GM18526 (cell line): Measurements from ENCODE around the gene CDH4.

Source experiments
- POLR2A ChIP-seq: IDR thresholded peaks from 3 replicates; pipeline ENCODE4 v1.6.1; 2011; ENCODE audit not compliant: insufficient read length; ENCODE audit errors: extremely low read depth

Gene CDH4

DNA sequence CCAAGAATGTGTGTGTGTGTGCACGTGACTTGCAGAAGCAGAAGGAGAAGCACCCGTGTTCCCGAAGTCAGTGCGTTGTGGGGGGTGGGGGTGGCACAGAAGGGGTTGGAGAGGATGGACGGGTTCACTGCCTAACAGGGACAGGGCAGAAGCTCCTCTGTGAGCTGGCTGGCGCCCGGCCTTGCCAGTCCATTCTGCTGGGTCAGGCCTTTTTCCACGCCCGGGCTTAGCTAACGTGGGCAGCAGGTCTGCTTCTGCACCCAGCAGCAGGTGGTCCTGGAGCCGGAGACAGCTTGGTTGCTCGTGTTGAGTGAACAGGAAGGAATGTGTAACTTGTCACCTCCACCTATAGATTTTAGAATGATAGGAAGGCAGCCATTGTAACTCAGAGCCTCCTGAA, 374.4 kb downstream of the CDH4 start:
- no peak for TF ChIP-seq POLR2A

DNA sequence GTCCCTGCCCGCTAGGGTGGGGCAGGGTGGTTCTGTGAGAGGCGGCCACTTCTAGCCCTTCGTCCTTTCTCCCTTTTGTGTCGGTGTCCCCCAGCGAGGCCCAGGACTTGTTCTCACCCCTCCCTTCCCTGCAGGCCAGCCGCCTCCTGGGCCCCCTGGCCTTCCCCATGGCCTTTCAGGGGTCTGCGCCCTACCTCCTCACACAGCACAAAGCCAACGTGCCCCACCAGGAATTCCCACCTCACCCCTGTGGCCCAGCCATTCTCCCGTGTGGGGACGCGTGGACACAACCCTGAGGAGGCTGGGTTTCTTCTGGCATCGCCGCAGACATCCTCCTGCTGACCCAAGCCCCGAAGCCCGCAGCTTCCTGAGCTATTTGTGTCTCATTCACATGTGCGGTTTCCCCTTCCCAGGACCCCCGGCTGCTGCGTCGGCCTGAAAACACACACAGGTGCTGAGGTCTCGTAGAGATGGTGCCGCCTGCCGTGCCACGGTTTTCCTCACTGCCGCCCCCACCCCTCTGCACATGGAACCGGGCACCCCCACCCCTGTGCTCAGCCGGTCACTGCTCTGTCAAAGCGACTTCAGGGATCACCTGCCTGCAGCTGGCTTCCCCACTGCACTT, 375.8 kb downstream of the CDH4 start:
- no peak for TF ChIP-seq POLR2A

DNA sequence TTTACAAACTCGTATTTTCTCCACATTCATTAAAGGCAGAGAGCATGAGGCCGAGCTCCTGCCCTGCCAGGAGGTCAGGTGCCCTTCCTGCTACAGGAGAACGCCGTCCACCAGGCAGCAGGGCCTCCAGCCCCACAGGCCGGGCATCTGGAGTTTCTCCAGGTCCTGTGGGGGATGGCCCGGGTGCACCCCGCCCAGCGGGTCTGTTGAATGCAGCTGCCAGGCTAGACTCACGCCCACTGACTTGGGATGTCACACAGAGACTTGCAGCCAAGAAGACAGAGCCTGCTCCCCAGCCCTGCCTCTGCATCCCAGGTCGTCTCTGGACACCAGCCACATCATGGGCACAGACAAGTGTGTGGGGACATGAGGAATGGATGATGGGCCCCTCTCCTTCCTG, 376.4 kb downstream of the CDH4 start:
- no peak for TF ChIP-seq POLR2A

DNA sequence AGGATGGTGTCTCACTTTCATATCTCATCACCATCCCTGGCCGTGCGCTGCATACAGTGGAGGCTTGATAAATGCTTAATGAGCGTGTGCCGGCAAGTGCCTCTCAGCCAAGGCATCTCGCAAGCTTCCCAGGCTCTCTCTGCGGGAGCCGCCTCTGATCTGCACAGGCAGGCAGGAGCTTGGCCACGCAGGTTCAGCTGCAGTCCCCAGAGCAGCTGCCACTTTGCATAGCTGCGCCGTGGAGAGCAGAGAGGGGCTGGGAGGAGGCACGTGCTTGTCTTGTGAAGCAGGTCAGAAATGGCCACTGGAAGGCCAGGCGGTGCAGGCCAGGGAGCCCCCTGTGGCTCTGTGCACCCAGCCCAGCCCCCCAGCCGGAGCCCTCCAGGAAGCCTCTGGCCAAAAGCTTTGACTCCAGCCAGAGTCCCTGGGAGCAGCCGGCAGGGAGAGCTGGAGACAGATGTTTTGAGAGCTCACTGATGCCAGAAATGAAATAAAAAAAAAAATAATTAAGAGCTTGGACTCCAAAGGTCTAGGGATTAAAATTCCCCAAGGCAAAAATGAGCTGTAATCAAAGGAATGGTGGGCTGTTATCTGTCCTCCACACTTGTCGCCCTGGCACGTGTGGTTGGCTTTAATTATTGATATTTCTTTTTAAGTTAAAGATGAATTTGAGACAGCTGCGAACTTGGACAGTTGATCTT, 377.0 kb downstream of the CDH4 start:
- TF ChIP-seq POLR2A, result no peak

DNA sequence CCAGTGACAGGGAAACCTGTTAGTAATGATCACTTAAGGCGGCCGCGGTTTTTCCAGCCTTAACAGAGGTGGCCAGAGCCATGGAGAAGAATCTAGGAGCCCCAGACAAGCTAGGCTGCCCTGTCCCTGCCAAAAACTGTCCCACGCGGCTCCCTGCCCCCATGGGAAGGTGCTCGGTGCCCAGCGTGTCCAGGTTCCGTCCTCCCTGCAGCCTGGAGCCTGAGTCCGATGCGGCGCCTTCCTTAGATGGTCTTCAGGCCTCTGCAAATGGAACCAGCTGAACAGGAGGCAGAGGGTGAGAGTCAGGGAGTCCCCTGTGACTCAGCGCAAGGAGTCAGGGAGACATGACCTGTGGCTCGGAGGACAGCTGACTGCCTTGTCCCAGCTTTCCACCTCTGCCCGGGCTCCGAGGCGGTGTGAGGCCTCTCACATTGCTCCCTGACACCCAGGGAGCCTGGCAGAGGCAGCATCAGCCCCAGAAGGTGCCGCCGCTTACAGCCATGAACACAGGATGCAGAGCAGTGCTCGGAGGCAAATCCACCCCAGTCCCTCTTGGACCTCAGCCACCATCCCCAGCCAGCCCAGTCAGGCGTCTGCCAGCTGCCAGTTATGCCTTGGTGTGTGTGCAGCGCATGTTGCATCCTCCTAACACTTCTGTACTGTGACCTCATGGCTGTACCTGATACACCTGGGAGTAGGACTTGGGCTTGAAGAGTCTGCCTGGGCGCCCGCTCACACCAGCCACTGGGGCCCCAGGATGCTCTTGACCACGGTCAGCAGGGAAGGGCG, 377.7 kb downstream of the CDH4 start:
- no peak for TF ChIP-seq POLR2A

DNA sequence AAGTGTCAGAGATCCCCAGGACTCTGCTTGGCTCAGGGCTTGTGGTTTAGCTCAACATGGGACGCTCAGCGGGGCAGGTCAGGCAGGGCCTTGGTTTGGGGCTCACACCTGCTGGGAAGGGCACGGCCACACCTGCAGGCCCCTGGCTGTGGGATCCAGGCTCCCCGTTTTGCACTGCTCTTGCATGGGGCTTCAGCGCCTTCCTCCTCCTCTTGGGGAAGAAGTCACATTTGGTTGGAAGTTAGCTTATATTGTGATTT, 378.3 kb downstream of the CDH4 start:
- TF ChIP-seq POLR2A, result no peak

DNA sequence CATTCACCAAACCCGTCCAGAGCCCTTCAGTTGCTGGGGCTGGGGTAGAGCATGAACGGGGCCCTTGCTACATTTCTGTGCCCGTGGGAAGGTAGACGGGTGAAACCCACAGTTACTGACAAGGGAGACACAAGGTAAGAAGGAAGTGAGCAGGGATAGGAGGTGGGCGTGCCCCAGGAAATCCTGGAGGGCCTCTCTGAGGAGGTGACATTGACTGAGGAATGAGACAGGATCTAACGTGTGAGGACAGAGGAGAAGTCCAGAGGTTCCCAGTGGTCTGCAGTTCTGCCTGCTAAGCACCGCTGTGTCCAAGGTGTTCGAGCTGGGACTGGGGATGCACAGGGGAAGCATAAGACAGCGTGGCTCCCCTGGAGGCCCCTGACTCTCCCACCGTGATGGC, 378.8 kb downstream of the CDH4 start:
- TF ChIP-seq POLR2A, result no peak

DNA sequence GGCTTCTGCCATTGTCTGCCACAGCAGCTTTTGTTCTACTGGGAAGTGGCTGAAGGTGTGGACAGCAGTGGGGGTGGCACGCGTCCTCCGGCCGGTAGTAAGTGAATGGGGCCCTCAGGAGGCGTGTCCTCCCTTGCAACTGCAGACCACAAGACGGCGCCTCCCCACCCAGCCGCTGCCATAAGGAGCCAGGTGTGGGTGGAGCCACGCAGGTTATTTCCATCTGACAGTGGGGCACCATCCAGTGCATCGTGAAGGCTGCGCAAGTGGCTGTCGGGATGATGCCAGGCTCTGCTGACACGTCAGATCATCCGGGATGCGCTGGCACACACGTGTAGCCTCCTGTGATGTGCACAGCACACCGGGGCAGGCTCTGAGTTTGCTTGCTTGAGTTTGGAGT, 379.7 kb downstream of the CDH4 start:
- TF ChIP-seq POLR2A, result no peak

DNA sequence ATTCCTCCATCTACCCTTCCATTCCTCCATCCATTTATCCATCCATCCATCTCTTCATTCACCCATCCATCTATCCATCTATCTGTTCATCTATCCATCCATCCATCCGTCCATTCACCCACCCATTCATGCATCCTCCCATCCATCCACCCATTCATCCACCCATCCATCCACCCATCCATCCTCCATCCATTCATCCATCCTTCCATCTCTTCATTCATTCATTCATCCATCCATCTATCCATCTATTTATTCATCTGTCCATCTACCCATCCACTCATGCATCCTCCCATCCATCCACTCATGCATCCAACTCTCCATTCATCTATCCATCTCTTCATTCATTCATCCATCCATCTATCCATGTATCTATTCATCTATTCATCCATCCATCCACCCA, 380.9 kb downstream of the CDH4 start:
- TF ChIP-seq POLR2A, result no peak

DNA sequence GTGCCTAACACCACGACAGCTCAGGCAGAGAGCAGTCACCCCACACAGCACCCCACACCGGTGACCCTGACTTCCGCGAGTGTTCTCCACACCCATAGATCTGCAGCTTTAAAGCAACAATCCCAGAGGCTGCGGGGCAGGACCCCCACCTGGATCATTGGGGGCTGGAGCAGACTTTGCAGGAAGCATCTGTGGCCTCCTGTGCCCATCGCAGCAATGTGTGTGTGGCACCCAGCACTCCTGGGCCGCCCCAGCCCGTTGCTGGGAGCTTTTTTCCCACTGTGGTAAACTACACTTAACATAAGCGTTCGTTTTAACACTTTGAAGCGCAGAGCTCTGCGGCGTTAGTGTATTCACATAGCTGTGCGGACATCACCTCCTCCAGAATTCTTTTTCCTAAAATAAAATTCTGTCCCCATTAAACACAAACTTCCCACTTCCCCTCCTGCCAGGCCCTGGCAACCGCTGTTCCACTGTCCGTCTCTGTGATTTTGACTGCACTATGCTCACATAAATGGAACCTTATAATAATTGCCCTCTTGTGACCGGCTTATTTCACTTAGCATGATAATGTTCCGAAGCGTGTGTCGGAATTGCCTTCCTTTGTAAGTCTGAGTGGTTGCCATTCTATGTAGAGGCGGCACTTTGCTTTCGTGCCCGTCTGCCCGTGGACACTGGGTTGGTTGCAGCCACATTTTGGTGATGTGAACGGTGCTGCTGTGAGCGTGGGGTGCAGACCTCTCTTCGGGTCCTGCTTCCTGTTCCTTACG, 382.5 kb downstream of the CDH4 start:
- TF ChIP-seq POLR2A, result no peak

DNA sequence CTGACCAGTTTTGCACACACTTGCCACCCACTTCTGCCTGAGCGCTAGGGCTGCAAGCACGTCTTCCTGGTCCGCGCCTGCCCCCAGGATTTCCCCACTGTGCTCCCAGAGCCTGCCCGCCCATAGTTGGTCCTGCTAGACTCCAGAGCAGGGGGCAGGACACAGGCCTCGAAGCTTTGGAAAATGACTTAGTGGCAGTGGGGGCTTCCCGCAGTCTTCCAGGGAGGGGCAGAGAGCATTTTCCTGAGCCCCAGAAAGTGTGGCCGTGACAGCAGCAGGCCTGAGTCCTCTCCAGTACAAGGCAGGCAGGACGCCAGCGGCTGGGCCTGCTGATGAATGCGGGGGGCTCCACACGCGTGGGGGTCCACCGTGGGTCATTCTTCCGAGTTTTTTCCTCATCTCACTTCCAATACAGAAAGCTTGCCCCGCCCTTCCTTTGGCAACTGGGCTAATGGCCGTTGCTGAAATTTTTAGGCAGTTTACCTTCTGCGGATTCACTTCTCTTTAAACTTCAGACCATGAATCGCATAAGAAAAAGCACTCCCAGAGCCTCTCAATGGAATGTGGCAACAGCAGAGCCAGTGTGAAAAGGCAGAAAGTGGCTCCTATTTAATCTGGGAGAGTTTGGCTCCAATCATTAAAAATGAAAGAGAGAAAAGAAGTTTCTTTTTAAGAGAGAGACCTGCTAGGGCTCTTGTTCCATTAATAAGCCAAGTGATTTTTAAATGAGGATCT, 383.8 kb downstream of the CDH4 start:
- no peak for TF ChIP-seq POLR2A

DNA sequence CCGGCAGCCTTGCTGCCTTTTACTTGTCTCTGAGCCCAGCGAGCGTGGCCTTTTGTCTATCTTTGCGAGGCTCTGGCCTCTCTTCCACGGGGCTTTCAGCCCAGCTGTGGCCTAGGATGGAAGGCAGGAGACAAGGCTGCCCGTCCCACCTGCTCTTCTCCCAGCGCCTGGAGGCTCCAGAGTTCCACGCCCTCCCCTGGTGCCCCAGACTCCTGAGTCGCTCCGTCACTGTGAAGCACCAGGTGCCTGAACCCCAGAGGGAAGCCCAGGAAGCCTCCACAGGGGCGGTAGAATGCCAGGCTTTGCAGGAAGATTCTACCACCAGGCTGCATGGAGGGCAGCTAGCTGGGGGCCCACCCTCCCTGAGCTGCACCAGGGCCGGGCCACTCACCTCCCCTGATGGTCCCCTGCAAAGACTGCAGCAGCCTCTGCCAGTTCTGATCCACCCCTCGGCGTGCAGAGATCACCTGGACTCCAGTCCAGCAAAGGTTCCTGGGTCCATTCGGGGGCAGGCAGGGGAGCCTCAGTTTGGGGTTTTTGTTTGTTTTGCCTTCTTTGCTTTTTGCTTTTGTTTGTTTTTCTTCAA, 384.6 kb downstream of the CDH4 start:
- no peak for TF ChIP-seq POLR2A

DNA sequence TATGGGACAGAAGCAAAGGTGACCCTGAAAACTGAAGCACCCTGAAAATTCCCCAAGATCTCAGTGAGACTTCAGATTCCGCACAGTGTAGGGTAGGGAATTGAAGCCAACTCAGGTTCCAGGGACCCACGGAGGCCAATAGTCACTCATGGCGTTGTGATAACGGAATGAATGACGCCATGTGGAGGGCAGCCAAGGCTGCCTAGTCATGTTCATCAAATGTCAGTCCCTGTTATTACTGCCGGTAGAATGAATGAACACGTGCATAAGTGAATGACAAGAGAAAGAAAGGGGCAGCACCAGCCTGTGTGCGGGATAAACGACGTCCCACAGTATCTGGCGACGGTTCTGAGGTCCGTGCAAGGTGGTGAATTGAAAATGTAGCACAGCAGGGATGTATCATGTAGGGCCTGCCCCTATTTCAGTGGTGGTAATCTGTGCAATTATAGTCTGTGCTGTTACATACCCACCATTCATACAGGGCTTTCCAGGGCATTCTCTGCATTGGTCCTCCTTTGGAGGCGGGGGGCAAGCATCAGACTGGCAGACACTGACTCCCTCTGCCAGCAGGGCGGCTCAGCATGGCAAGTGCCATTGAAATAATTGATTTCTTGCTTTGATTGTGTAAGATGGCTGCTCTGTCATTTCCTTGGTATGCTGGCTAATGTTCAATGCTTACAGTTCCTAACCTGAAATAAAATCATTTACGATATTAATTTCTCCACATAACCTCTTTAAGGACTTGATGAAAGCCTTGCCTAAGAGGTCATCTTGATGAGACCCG, 386.9 kb downstream of the CDH4 start:
- no peak for TF ChIP-seq POLR2A
